ENCODE results near the gene BRI3. TPM values are rescaled to one million over a fixed set of nuclear protein-coding genes. Genes with fewer than 3 reads are reported as not detected.

The BRI3 gene
- total and polyA plus RNA-seq, 2 of the 4 experiments (the other 2 are of a cell fraction): 24.7 to 68.3 TPM

- Histone ChIP-seq H4K5ac (ENCODE audit: low read depth, low read length) (peak overlapping the region; percentile 61), H2BK5ac (ENCODE audit: low read depth, low read length, poor library complexity, severe bottlenecking) (peak overlapping the region; percentile 83), H3K27me3 (ENCODE audit: control insufficient read depth, insufficient read depth, low read length) (no peaks in the 10 kb centered on the region), H3K9ac (ENCODE audit: low read depth, low read length) (peak overlapping the region; percentile 94), H2AK9ac (replicated peaks; ENCODE audit: low read depth, low read length, poor library complexity) (peak overlapping the region; percentile 99), H3K18ac (ENCODE audit: low read depth, low read length) (peak overlapping the region; percentile 31; the same call in 1 of the 2 replicates), H3K4me2 (ENCODE audit: low read depth, low read length) (peak overlapping the region; percentile 97), H2AK5ac (ENCODE audit: low read depth, low read length) (peak overlapping the region; percentile 97), H2BK15ac (ENCODE audit: low read depth, low read length) (no peak overlapping the region), H3K4me1 (ENCODE audit: control insufficient read depth, insufficient read depth, low read length) (peaks cover 39% of the 10 kb centered on the region), H3K4ac (ENCODE audit: low read depth, low read length) (peak overlapping the region; percentile 92), H3K56ac (ENCODE audit: extremely low read depth, insufficient read depth, low read length) (peak overlapping the region; percentile 79), H3K36me3 (ENCODE audit: control insufficient read depth, insufficient read depth, low read length) (peaks cover 17% of the 10 kb centered on the region; the same call in 1 of the 2 replicates), H3K23ac (ENCODE audit: low read depth, low read length) (peak overlapping the region; percentile 79; the same call in 1 of the 2 replicates), H2BK120ac (ENCODE audit: low read depth, low read length) (peak overlapping the region; percentile 66; the same call in 1 of the 2 replicates), H3K4me3 (ENCODE audit: insufficient read depth, low read depth, low read length) (peak overlapping the region; percentile 88), H4K8ac (ENCODE audit: low read depth in 2 of 2, low read length in 2 of 2) (peak overlapping the region; percentile 12 to 46; a peak in 2 of 4 replicates), H3K79me1 (ENCODE audit: low read depth in 1 of 2, low read length in 2 of 2) (peaks cover 12 to 51% of the 10 kb centered on the region in 2 experiments; a peak in 3 of 4 replicates), H2AFZ (replicated peaks; ENCODE audit: low read length, poor library complexity) (peak overlapping the region; percentile 80), H4K91ac (ENCODE audit: insufficient read depth, low read depth, low read length) (peak overlapping the region; percentile 85), H3K14ac (replicated peaks; ENCODE audit: low read depth, low read length) (peak overlapping the region; percentile 86), H2BK20ac (ENCODE audit: low read depth, low read length) (no peak overlapping the region), H4K20me1 (ENCODE audit: insufficient read depth, low read length) (peaks cover 41% of the 10 kb centered on the region), H3K27ac (ENCODE audit: insufficient read depth, low read length) (peak overlapping the region; percentile 91), H3K9me1 (ENCODE audit: insufficient read depth, low read length) (peaks cover 17% of the 10 kb centered on the region), H3K9me3 (ENCODE audit: control insufficient read depth, insufficient read depth, low read length) (no peaks in the 10 kb centered on the region)
- BruUV-seq (replicated peaks): TSS peak; percentile 50
- dilution Hi-C loops (cut with HindIII; ENCODE audit: low sequenced_read_pairs, unreplicated experiment): no loop called here
- TF ChIP-seq CTCF (conservative IDR thresholded peaks at IDR 0.05; ENCODE audit: low read depth, low read length) (no peak), POLR2A (IDR thresholded peaks at IDR 0.05; ENCODE audit: low read depth, low read length) (0 out of 2 replicates have a peak, but pooled peaks have one; percentile 9), BHLHE40 (IDR thresholded peaks at IDR 0.05; ENCODE audit: low read depth, low read length) (no peak), RCOR1 (IDR thresholded peaks at IDR 0.05; ENCODE audit: insufficient replicate concordance, low read length) (no peak), SMC3 (IDR thresholded peaks at IDR 0.05; ENCODE audit: low read depth, low read length) (no peak), RAD21 (IDR thresholded peaks at IDR 0.05; ENCODE audit: low read length) (no peak), MXI1 (IDR thresholded peaks at IDR 0.05; ENCODE audit: borderline replicate concordance, low read depth, low read length) (0 out of 2 replicates have a peak, but pooled peaks have one; percentile 2)
- TF ChIP-seq, protein P1, sequence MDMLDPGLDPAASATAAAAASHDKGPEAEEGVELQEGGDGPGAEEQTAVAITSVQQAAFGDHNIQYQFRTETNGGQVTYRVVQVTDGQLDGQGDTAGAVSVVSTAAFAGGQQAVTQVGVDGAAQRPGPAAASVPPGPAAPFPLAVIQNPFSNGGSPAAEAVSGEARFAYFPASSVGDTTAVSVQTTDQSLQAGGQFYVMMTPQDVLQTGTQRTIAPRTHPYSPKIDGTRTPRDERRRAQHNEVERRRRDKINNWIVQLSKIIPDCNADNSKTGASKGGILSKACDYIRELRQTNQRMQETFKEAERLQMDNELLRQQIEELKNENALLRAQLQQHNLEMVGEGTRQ (IDR thresholded peaks at IDR 0.05; ENCODE audit: low read depth, low read length): no peak
- POLR2A ChIA-PET (ENCODE audit: unreplicated experiment): no interaction called here
- CTCF ChIA-PET: interaction anchor here (0.6 to 0.8 kb wide), 2 partner anchors 15 to 83 kb away, joined by 3 to 8 read pairs; no protein-coding TSS in a partner anchor
- 0% methylated on average over 16 of the region's 77 CpGs; no CpG with 5 or more reads in 1 of the 2 experiments for WGBS, 2 experiments (ENCODE audit: extremely low coverage in 2 of 2, insufficient read length in 1 of 2)
- ATAC-seq (ENCODE audit: low read depth) (peak; percentile 25), DNase-seq (no peak)
- intact Hi-C loops (cut with micrococcal nuclease): no loop called here
- in situ Hi-C loops (cut with MboI; ENCODE audit: low sequenced_read_pairs): no loop called here
Measured at GRCh38 chr7:98281757-98282606, 496 bp downstream of the BRI3 start.

Measured in IMR-90 (cell line).